ENCODE measurements around the gene LATS2.

The LATS2 gene

GRCh38 chr13:21061029-21061763, at the start of gene LATS2:
LATS2 (minus strand) TSS chr13:21061586; CDS start chr13:21046026, 15,560 bp downstream.
- DNase-seq (ENCODE audit: low spot score): peak; percentile 92

DNA sequence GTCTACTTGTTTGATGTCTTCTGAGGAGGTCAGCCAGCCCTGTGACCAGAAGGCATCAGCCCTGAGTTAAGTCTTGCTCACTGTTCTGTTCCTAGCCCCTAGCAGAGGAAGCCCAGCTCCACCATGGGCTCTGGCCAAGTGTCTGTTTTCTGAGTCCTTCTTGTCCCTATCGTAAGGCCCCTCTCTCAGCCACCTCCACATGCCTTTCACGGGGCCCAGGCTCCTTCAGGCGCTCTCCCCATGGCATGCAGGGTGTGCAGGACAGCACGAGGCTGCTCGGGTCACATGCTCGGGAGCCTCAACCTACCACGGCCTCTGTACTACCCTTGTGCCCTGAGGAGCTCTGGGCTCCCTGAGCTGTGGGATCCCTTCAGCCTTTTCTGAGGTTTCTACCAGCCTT, 47.8 kb upstream of the LATS2 start:
- no peak for DNase-seq (ENCODE audit: low spot score)

DNA sequence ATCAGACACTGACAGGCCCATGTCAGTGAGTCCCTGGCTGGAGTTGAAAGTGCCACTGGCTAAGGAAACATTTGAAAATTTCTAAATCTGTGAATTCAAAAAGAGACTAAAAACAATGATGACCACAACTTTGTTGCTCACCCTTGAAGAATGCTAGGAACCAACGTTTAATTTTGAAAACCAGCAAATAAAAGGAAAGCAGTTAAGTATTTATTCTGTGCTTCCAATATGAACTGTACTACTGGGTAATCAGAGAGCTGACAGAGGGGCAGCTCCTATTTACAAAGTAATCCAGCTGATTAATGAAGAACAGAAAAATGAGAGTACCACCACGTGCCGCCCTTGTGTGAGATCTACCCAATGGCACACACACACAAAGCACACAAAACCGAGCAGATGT, 44.7 kb upstream of the LATS2 start:
- no peak for DNase-seq (ENCODE audit: low spot score)

DNA sequence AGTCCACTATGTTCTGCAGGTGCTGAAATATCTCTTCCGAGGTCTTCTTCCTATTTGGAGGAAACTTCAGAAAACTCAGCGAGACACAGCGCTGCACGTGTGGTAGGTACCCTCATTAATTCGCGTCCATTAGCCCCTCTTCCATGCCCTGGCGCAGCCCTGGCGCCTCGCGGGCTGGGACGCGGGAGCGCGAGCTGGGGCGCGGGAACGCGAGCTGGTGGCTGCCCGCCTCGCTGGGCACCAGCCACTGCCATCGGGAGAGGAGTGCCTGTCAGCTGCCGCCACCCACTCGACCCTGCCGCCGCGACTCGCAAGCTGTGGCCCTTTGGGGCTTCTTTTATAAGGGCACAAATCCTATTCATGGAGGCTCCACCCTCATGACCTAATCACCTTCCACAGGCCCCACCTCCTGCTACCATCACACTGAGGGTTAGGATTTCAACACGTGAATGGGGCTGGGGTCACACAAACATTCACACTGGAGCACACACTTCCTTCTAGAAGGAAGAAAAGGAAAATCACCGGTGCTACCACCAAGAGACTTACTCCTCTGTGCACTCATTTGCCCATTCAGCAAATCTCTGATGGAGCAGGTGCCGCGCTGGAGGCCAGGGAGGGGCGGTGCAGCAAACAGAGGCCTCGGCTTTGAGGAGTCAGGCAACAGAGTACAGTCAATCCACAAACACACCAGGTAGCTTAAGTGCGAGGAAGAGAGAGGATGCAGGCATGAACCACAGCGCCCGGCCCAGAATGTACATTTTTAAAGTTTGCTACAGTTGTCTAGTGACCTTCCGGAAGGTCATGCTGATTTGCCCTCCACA, 43.0 kb upstream of the LATS2 start:
- no peak for DNase-seq (ENCODE audit: low spot score)

DNA sequence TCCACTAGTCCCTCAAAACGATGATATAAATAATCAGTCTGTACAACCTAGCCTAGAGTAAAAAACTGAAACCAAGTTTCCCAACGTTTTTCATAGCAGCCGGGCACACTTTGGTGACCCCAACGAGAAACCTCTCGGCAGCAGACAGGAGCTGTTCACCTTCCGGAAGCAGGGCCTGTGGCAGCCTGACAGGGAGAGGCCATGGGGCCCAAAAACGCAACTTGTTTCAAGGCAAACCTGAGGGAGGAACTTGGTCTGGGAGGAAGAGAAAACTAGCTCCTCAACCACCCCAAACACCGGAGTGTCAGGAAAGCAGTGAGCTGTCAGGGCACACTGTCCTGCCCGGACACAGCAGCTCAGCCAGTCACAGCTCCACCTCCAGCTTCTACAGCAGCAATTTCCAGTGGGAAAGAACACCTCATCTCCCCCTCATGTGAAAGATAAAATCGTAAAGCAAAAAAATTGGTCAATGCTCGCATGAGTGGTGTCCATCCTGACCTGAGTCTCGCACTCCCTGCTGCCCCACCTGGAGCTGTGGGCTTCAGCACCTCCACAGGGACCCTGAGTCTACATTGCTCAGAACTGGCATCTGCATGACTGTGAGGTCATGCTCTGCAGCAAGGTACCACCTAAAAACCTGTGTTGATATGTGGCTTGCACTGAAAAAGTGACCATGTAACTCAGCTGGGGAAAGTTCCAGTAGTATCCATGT, 40.6 kb upstream of the LATS2 start:
- no peak for DNase-seq (ENCODE audit: low spot score)

DNA sequence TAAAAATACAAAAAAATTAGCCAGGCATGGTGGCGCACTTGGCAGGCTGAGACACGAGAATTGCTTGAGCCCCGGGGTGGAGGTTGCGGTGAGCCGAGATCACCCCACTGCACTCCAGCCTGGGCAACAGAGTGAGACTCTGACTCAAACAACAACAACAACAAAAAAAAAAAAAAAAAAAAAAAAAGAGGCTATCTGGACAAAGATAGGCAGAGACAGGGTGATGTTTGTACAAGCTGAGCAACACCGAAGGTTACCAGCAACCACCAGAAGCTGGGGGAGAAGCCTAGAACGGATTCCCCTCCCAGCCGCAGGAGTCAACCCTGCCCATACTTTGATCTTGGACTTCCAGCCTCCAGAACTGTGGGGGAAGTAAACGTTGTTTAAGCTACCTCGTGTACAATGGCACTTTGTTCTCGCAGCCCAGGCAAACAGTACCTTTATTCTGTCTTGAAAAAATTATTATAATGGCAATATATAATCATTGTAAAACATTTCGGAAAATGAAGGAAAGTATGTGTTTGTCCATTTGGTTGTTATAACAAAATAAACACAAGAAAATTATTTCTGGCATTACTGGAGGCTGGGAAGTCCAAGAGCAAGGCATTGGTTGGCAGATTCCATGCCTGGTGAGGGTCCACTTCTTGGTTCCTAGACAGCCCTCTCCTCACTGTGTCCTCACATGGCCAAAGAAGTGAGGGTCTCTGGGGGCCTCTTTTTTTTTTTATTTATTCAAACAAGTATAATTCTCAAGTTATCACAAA, 39.8 kb upstream of the LATS2 start:
- peak; percentile 21 for DNase-seq (ENCODE audit: low spot score)

GRCh38 chr13:21100211-21100610, 38.8 kb upstream of the LATS2 start:
- DNase-seq (ENCODE audit: low spot score): no peak

DNA sequence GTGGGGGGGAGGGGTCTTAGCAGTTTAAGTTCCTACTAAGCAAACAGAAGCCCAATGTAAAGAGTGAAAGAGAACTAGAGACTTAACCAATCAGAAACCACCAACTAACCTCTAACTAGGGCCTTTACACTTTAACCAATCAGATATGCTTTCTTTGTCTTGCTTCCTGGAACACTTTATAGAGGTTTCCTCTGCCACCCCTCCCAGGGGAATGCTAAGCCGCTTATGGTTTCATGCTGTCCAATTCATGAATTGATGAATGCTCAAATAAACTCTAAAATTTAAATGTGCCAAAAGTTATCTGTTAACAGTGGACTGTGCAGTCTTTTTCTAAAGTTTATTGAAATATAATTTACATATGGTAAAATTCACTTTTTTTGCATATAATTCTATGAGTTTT, 33.9 kb upstream of the LATS2 start:
- no peak for DNase-seq (ENCODE audit: low spot score)

- no peak for DNase-seq (ENCODE audit: low spot score)
Measured at GRCh38 chr13:21089830-21090229, 28.4 kb upstream of the LATS2 start.

GRCh38 chr13:21088534-21088933, 27.1 kb upstream of the LATS2 start:
- DNase-seq (ENCODE audit: low spot score): no peak

DNA sequence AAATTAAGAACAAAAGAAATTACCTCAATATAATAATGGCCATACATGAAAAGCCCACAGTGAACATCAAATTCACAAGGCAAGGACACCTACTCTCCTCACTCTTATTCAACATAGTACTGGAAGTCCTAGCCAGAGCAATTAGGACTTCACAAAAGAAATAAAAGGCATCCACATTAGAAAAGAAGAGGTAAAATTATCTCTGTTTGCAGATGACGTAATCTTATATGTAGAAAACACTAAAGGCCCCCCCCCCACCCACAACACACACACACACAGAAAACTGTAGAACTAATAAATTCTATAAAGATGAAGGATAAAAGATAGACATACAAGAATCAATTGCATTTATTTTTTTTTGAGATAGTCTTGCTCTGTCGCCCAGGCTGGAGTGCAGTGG, 25.5 kb upstream of the LATS2 start:
- DNase-seq (ENCODE audit: low spot score): no peak

GRCh38 chr13:21081926-21082325, 20.5 kb upstream of the LATS2 start:
- DNase-seq (ENCODE audit: low spot score): no peak

DNA sequence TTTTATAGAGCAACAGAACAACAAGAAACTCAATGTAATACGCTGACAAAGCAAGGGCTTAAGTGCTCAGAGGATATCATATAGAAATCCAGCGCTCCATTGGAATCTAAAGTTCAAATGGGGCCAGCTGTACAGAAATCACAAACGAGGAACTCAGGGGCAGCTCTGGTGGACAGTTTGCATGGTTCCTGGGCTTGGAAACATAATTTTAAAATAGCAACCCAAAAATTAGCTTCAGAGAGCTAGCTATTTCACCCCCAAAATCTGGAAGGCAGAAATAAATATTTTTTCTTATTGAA, 19.2 kb upstream of the LATS2 start:
- no peak for DNase-seq (ENCODE audit: low spot score)

- no peak for DNase-seq (ENCODE audit: low spot score)
Measured at GRCh38 chr13:21079761-21080592, 18.6 kb upstream of the LATS2 start.

- DNase-seq (ENCODE audit: low spot score): no peak
Measured at GRCh38 chr13:21079221-21079620, 17.8 kb upstream of the LATS2 start.

DNA sequence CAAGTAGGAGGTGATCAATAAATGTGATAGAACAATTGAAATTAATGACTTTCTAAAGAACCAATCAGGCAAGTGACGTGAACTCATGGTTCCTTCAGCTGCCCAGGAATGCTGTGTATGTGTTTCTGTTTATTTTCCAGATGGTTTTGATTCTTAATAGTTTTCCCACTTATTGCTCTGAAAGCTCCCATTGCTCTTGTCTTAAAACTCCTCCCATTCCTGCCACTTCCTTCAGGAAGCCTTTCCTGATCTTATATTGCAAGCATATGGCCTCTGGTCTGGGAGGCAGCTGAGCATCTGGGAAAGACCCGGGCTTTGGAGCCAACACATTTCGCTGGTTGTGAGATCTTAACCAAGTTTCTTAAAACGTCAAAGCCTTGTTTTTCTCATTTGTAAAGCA, 17.1 kb upstream of the LATS2 start:
- no peak for DNase-seq (ENCODE audit: low spot score)

GRCh38 chr13:21077788-21078353, 16.5 kb upstream of the LATS2 start:
- DNase-seq (ENCODE audit: low spot score): no peak

DNA sequence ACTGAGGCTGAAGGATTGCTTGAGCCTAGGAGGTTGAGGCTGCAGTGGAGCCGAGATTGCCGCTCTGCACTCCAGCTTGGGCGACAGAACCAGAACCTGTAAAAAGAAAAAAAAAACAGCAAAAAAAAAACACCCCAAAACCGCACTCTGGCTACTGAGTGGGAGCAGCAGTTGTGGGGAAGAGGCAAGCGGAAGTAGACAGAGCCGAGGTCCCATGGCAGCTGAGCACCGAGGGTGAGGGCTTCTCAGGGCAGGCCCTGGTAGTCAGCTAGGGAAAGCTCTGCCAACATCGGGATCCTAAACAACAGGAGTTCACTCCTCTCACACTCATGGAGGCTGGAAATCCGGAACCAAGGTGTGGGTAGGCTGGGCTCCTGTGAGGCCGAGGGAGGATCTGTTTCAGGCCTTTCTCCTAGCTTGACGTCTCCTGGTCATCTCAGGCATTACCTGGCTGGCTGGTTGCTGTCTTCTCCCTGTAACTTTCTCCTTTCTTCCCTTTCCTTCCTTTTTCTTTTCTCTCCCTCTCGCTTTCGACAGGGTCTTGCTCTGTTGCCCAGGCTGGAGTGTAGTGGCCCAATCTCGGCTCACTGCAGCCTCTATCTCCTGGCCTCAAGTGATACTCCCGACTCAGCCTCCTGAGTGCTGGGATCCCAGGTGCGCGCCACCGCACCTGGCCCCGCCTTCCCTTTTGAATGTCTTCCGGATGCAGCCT, 15.8 kb upstream of the LATS2 start:
- DNase-seq (ENCODE audit: low spot score): no peak

GRCh38 chr13:21076253-21076652, 14.9 kb upstream of the LATS2 start:
- no peak for DNase-seq (ENCODE audit: low spot score)

Data from SW480 (cell line).